Pulmonary artery endothelial cell (primary cell): ENCODE results near the gene HDAC9. TPM values are rescaled to one million over a fixed set of nuclear protein-coding genes. Genes with fewer than 3 reads are reported as not detected.

Experiments
- DNase-seq: peaks from one replicate; pipeline ENCODE4 v3.0.0-alpha.2; 2011; ENCODE audit warnings: low read depth, low spot score
- total RNA-seq: library from RNA; depleted of rRNA; stranded (reverse); fragments of >200 nt; gene quantifications from 2 replicates; pipeline ENCODE4 v1.2.3, GENCODE V29; 2014

The HDAC9 gene
- 4.7 and 10.9 TPM in 2 replicates for total RNA-seq

- DNase-seq: no peak
Observed at GRCh38 chr7:18495412-18496340, at the start of gene HDAC9. TSS of gene HDAC9 (plus strand) at chr7:18495749. CDS start at chr7:18496303, 554 bp downstream.

- no peak for DNase-seq
Observed at GRCh38 chr7:18445916-18446520, 49.5 kb upstream of the HDAC9 start.

- DNase-seq: no peak
Observed at GRCh38 chr7:18450019-18450418, 45.5 kb upstream of the HDAC9 start.

GRCh38 chr7:18455606-18456005 lies 39.9 kb upstream of the HDAC9 start:
- no peak for DNase-seq

- no peak for DNase-seq
Observed at GRCh38 chr7:18457832-18458231, 37.7 kb upstream of the HDAC9 start.

GRCh38 chr7:18458830-18459229 lies 36.7 kb upstream of the HDAC9 start:
- no peak for DNase-seq

- DNase-seq: no peak
Observed at GRCh38 chr7:18459484-18460245, 35.9 kb upstream of the HDAC9 start.

- DNase-seq: no peak
Observed at GRCh38 chr7:18461785-18462467, 33.6 kb upstream of the HDAC9 start.

- no peak for DNase-seq
Observed at GRCh38 chr7:18464830-18465229, 30.7 kb upstream of the HDAC9 start.

- DNase-seq: no peak
Observed at GRCh38 chr7:18467011-18467410, 28.5 kb upstream of the HDAC9 start.

- DNase-seq: no peak
Observed at GRCh38 chr7:18468795-18469194, 26.8 kb upstream of the HDAC9 start.

GRCh38 chr7:18469316-18469715 lies 26.2 kb upstream of the HDAC9 start:
- no peak for DNase-seq

- no peak for DNase-seq
Observed at GRCh38 chr7:18471476-18472160, 23.9 kb upstream of the HDAC9 start.

GRCh38 chr7:18472161-18472483 lies 23.4 kb upstream of the HDAC9 start:
- DNase-seq: no peak

GRCh38 chr7:18473119-18473518 lies 22.4 kb upstream of the HDAC9 start:
- DNase-seq: no peak

GRCh38 chr7:18474944-18475343 lies 20.6 kb upstream of the HDAC9 start:
- no peak for DNase-seq

- no peak for DNase-seq
Observed at GRCh38 chr7:18475488-18475887, 20.1 kb upstream of the HDAC9 start.

GRCh38 chr7:18481776-18482175 lies 13.8 kb upstream of the HDAC9 start:
- no peak for DNase-seq

GRCh38 chr7:18488049-18488448 lies 7.5 kb upstream of the HDAC9 start:
- no peak for DNase-seq

- no peak for DNase-seq
Observed at GRCh38 chr7:18489624-18490023, 5.9 kb upstream of the HDAC9 start.

- no peak for DNase-seq
Observed at GRCh38 chr7:18491871-18492270, 3.7 kb upstream of the HDAC9 start.
